Medulla oblongata (tissue), 1 donor: Measurements from ENCODE around the gene STX16.

Experiments used
- DNase-seq: peaks from one replicate; pipeline ENCODE4 v3.0.0-alpha.2; 2015; ENCODE audit errors: extremely low spot score

STX16 gene

GRCh38 chr20:58709703-58710039, 58.6 kb downstream of the STX16 start:
- DNase-seq: no peak

- no peak for DNase-seq
Observed at GRCh38 chr20:58710481-58711265, 59.6 kb downstream of the STX16 start.

DNA sequence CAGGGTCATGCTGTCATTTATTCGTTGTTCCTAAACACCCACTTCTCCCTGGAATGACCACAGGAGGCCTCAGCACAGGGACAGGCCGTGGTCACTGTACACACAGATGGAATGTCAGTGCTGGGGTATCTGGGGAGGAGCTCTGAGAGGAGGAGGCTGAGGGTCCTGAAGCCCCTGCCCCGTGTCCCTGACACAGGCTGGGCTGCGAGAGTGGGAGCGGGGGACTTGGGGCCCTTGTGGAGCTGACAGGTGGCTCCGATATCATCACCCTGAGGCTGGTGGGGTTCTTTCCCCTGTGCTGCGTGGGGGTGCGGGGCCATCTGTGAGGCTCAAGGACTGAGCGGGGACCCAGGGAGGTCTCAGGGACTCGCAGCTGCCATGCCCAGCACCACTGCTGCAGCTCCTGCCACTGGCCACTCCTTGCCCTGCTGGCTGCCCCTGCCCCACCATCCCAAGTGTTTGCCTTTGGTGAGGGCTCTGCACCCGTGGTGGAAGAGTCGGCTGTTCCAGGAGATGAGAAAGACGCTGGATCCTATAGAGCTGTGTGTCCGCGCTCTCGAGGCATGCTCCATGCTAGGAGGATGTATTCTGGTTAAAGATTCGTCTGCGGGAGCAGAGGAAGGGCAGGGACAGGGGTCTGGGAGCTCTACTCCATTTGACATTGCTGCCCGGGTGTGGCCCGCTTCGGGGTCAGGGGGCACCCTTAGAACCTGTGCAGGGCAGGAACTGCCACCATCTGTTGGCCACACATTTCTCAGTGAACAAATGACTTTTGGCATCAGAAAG, 60.4 kb downstream of the STX16 start:
- no peak for DNase-seq

- DNase-seq: no peak
Observed at GRCh38 chr20:58712151-58712791, 61.2 kb downstream of the STX16 start.

- no peak for DNase-seq
Observed at GRCh38 chr20:58712806-58713731, 62.0 kb downstream of the STX16 start.

GRCh38 chr20:58713801-58714339, 62.8 kb downstream of the STX16 start:
- DNase-seq: no peak

GRCh38 chr20:58714340-58714922, 63.3 kb downstream of the STX16 start:
- DNase-seq: no peak

DNA sequence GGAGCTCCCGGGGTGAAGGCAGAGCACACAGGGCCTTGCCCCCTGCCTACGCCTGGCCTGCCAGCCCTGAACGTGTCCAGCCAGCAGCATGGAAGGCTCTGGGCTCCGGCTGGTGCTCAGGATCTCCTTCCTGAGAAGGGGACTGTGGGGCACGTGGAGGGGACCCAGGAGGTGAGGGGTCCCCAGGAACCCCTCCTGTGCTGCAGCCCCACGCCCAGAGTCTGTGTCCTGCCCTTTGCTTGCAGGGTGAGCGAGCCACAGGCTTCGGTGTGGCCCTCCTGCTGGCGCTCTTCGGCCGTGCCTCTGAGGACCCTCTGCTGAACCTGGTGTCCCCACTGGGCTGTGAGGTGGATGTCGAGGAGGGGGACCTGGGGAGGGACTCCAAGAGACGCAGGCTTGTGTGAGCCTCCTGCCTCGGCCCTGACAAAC, 63.9 kb downstream of the STX16 start:
- no peak for DNase-seq

DNA sequence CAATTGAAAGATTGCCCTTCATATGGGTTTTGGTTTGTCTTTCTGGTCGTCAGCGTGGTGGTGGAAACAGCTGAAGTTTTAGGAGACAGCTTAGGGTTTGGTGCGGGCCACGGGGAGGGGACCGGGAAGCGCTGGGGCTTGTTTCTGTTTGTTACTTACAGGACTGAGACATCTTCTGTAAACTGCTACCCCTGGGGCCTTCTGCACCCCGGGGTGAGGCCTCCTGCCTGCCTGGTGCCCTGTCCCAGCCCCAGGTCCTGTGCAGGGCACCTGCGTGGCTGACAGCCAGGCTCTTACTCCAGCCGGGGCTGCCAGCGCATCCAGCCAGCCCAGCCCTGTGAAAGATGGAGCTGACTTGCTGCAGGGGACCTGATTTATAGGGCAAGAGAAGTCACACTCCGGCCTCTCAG, 64.3 kb downstream of the STX16 start:
- DNase-seq: no peak

- DNase-seq: no peak
Observed at GRCh38 chr20:58715801-58716475, 64.9 kb downstream of the STX16 start.

GRCh38 chr20:58716476-58717277, 65.6 kb downstream of the STX16 start:
- DNase-seq: peak; percentile 32

GRCh38 chr20:58717278-58718091, 66.4 kb downstream of the STX16 start:
- DNase-seq: no peak

GRCh38 chr20:58718121-58718563, 67.1 kb downstream of the STX16 start:
- no peak for DNase-seq

- no peak for DNase-seq
Observed at GRCh38 chr20:58718729-58719128, 67.6 kb downstream of the STX16 start.

DNA sequence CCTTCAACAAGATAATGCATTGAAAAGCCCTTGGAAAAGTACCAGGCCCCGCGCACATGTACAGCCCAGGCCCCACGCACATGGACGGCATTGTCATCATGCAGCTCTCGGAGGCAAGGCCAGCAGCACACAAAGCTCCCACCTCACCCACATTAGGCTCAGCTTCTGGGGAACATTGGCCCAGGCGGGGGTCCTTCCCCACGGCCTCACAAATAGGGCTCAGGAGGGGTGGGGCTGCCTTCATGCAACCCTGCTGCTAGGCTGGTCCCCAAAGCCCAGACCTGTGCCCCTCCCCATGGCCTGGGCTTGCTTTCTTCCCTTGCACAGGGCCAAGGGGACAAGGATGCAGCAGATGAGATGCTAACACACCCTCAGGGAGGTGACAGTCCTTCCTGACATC, 68.2 kb downstream of the STX16 start:
- DNase-seq: peak; percentile 23

DNA sequence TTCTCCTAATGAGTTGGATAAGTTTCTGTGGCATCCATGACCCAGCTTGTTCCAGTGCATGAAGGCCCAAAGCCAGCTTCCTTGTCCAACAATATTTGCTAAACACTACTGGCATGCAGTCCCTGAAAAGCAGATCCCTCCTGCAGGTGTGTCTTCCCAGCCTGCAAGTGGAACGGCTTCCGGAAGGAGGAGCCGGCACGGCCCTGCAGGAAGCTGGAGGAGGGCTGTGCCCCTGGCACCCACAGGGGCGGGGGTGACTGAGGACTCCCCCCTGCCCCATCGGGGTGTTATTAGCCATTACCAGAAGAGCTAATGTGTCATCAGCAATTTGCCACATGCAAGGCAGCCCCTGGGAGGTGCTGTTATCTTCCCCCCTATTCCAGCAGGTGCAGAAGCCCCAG, 68.9 kb downstream of the STX16 start:
- DNase-seq: no peak

- no peak for DNase-seq
Observed at GRCh38 chr20:58720890-58721289, 69.8 kb downstream of the STX16 start.

DNA sequence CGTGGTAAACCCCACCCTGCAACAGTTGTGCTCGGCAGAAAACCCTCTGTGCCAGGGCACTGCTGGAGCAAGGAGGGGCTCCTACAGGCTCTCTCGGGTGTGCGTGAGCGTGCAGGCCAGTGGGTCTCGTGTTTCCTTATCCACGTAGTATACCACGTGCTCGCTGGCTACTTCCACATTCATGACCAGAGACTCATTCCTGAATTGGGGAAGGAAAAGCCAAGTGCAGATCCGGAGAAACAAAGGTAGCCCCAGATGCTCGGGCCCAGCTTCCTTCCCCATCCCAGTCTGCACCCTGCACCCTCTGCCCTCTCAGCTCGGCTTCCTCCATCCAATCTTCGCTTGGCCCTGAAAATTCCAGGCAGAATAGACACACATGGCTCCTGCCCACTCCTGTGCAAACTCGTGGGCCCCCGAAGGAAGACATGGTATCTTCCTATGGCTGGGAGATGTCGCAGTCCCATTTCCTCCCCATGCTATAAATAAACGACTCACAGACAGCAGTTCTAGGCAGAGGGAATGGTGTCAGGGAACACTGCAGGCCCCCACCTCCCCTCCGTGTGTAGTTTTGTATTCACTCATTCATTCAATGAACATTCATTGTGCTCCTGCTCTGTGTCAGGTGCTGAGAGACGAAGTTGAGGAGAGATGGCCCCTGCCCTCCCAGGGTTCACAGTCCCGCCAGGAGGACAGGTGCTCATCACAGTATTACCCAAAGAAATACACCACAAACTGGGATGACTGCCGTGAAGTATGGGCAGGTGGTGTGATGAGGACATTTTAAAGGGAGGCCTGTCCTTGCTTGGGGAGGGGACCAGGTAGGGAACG, 71.1 kb downstream of the STX16 start:
- no peak for DNase-seq
